Amniotic epithelial cell (primary cell): Measurements from ENCODE around the gene VTCN1.

ENCODE experiments used
- DNase-seq: peaks from one replicate; pipeline ENCODE4 v3.0.0-alpha.2; 2010; ENCODE audit warnings: low read depth

VTCN1 gene

GRCh38 chr1:117209094-117209493, 1.6 kb downstream of the VTCN1 start:
- no peak for DNase-seq

GRCh38 chr1:117208580-117208979, 2.1 kb downstream of the VTCN1 start:
- no peak for DNase-seq

GRCh38 chr1:117205368-117205767, 5.4 kb downstream of the VTCN1 start:
- DNase-seq: no peak

GRCh38 chr1:117201808-117202207, 8.9 kb downstream of the VTCN1 start:
- no peak for DNase-seq

GRCh38 chr1:117198097-117198496, 12.6 kb downstream of the VTCN1 start:
- no peak for DNase-seq

- DNase-seq: no peak
Observed at GRCh38 chr1:117189726-117190125, 21.0 kb downstream of the VTCN1 start.

GRCh38 chr1:117188816-117189437, 21.8 kb downstream of the VTCN1 start:
- no peak for DNase-seq

GRCh38 chr1:117188170-117188815, 22.4 kb downstream of the VTCN1 start:
- DNase-seq: no peak

- no peak for DNase-seq
Observed at GRCh38 chr1:117183112-117183511, 27.6 kb downstream of the VTCN1 start.

GRCh38 chr1:117182319-117182718, 28.4 kb downstream of the VTCN1 start:
- DNase-seq: no peak

- no peak for DNase-seq
Observed at GRCh38 chr1:117181630-117182041, 29.1 kb downstream of the VTCN1 start.

- no peak for DNase-seq
Observed at GRCh38 chr1:117180147-117180967, 30.4 kb downstream of the VTCN1 start.

- no peak for DNase-seq
Observed at GRCh38 chr1:117179471-117179870, 31.3 kb downstream of the VTCN1 start.

- DNase-seq: no peak
Observed at GRCh38 chr1:117178756-117179155, 32.0 kb downstream of the VTCN1 start.

- no peak for DNase-seq
Observed at GRCh38 chr1:117177376-117177775, 33.4 kb downstream of the VTCN1 start.

GRCh38 chr1:117176579-117176978, 34.1 kb downstream of the VTCN1 start:
- peak; percentile 19 for DNase-seq

- no peak for DNase-seq
Observed at GRCh38 chr1:117174851-117175250, 35.9 kb downstream of the VTCN1 start.

- no peak for DNase-seq
Observed at GRCh38 chr1:117173691-117174090, 37.0 kb downstream of the VTCN1 start.

GRCh38 chr1:117173006-117173405, 37.7 kb downstream of the VTCN1 start:
- no peak for DNase-seq

GRCh38 chr1:117171900-117172511, 38.7 kb downstream of the VTCN1 start:
- no peak for DNase-seq

- DNase-seq: no peak
Observed at GRCh38 chr1:117169871-117170596, 40.7 kb downstream of the VTCN1 start.

GRCh38 chr1:117167402-117167801, 43.3 kb downstream of the VTCN1 start:
- no peak for DNase-seq
